ENCODE results near the gene NFAT5. TPM values are rescaled to one million over a fixed set of nuclear protein-coding genes. Genes with fewer than 3 reads are reported as not detected.

Gene NFAT5
- total RNA-seq, 1 experiment from 2014 or later, result 21.0 TPM

GRCh38 chr16:69619514-69619913 lies 53.7 kb downstream of the NFAT5 start:
- Mint-ChIP-seq H3K9me3 (no peaks in the 10 kb centered on the region), H3K27ac (peak overlapping the region in 1 of 3 experiments; percentile 45; a peak in 1 of 7 replicates), H3K4me3 (no peak overlapping the region), H3K36me3 (ENCODE audit: insufficient read depth in 1 of 3, low read depth in 3 of 3) (peaks cover 0 to 3% (median 3%) of the 10 kb centered on the region in 3 experiments; a peak in 2 of 7 replicates), H3K4me1 (peaks cover 12 to 14% of the 10 kb centered on the region in 2 experiments), H3K27me3 (ENCODE audit: low read depth) (no peaks in the 10 kb centered on the region)
- Histone ChIP-seq H3K4me1 (ENCODE audit: insufficient read depth, low read length) (no peaks in the 10 kb centered on the region), H3K18ac (ENCODE audit: insufficient read length, low read depth, low read length) (no peak overlapping the region), H3K4ac (ENCODE audit: low read depth, low read length) (no peak overlapping the region), H3T11ph (ENCODE audit: low read length) (no peak overlapping the region), H3K79me1 (ENCODE audit: insufficient read depth, low read depth, low read length, poor library complexity, severe bottlenecking) (peaks cover 3% of the 10 kb centered on the region), H3K9ac (ENCODE audit: extremely low read depth, insufficient read length, low read length) (no peak overlapping the region), H2BK15ac (ENCODE audit: low read depth, low read length) (no peak overlapping the region), H3K23ac (ENCODE audit: insufficient read length, low read depth, low read length) (no peak overlapping the region), H3K23me2 (ENCODE audit: insufficient read length, low read depth, low read length, poor library complexity, severe bottlenecking) (no peaks in the 10 kb centered on the region), H2AFZ (ENCODE audit: low read length) (no peak overlapping the region), H2BK20ac (ENCODE audit: low read depth, low read length, poor library complexity, severe bottlenecking) (no peak overlapping the region), H3K79me2 (ENCODE audit: insufficient read depth, low read length) (no peaks in the 10 kb centered on the region; the same call in 1 of the 2 replicates), H3K27me3 (ENCODE audit: insufficient read depth, low read length) (no peaks in the 10 kb centered on the region), H4K20me1 (ENCODE audit: control insufficient read depth, insufficient read depth, insufficient read length) (no peaks in the 10 kb centered on the region), H4K91ac (ENCODE audit: insufficient read length, low read depth, low read length) (no peak overlapping the region), H2AK5ac (ENCODE audit: insufficient read length, low read length) (no peak overlapping the region), H2BK12ac (ENCODE audit: insufficient read length, low read depth, low read length) (no peak overlapping the region), H2BK120ac (ENCODE audit: low read depth, low read length, poor library complexity, severe bottlenecking) (no peak overlapping the region), H3K9me3 (ENCODE audit: control insufficient read depth, low read depth, low read length) (no peaks in the 10 kb centered on the region), H3K4me2 (ENCODE audit: insufficient read depth, insufficient read length, low read length) (no peak overlapping the region), H3K56ac (ENCODE audit: insufficient read length, low read depth, low read length) (no peak overlapping the region), H3K14ac (ENCODE audit: insufficient read depth, low read length) (no peak overlapping the region), H4K8ac (replicated peaks; ENCODE audit: insufficient read length, low read depth, low read length) (no peak overlapping the region), H3K27ac (ENCODE audit: insufficient read length, low read depth, low read length) (no peak overlapping the region), H4K5ac (ENCODE audit: insufficient read length, low read depth, low read length) (no peak overlapping the region), H2BK5ac (ENCODE audit: insufficient read length, low read length) (no peak overlapping the region)
- no peak for DNase-seq
- TF ChIP-seq CTCF (conservative IDR thresholded peaks at IDR 0.05), result no peak

All from H9 (cell line).